HG03025 (cell line): Measurements from ENCODE around the gene RAI14.
A peak's percentile ranks its signal among the peaks of the same experiment; 100 is the strongest.

Source experiments
- ATAC-seq: cut with Tn5 transposase; IDR thresholded peaks from one replicate; pipeline ENCODE4 v1.9.1; 2021; ENCODE audit warnings: mild to moderate bottlenecking, moderate library complexity; ENCODE audit not compliant: unreplicated experiment, low FRiP score

The RAI14 gene

GRCh38 chr5:34838785-34839714 lies 182.9 kb downstream of the RAI14 start, which contains the start of gene TTC23L:
TTC23L (plus strand) TSS chr5:34839164; CDS start chr5:34840672, 1,508 bp downstream.
- ATAC-seq = peak; percentile 98

- ATAC-seq = no peak
These were observed 185.7 kb downstream of the RAI14 start for GRCh38 chr5:34841816-34842215.

GRCh38 chr5:34842554-34842953 lies 186.4 kb downstream of the RAI14 start:
- ATAC-seq = no peak

- ATAC-seq = no peak
These were observed 187.4 kb downstream of the RAI14 start for GRCh38 chr5:34843497-34843896.

GRCh38 chr5:34844106-34844505 lies 188.0 kb downstream of the RAI14 start:
- ATAC-seq = no peak

GRCh38 chr5:34844999-34845398 lies 188.9 kb downstream of the RAI14 start:
- no peak for ATAC-seq

- no peak for ATAC-seq
These were observed 190.9 kb downstream of the RAI14 start for GRCh38 chr5:34847056-34847455.

- ATAC-seq = no peak
These were observed 191.4 kb downstream of the RAI14 start for GRCh38 chr5:34847552-34847951.

- ATAC-seq = no peak
These were observed 192.1 kb downstream of the RAI14 start for GRCh38 chr5:34848230-34848629.

GRCh38 chr5:34849253-34849652 lies 193.1 kb downstream of the RAI14 start:
- ATAC-seq = no peak

GRCh38 chr5:34854459-34855174 lies 198.5 kb downstream of the RAI14 start:
- ATAC-seq = peak; percentile 94

- ATAC-seq = no peak
These were observed 201.0 kb downstream of the RAI14 start for GRCh38 chr5:34857161-34857560.

GRCh38 chr5:34857894-34858293 lies 201.8 kb downstream of the RAI14 start:
- no peak for ATAC-seq

GRCh38 chr5:34858790-34859189 lies 202.7 kb downstream of the RAI14 start:
- no peak for ATAC-seq

GRCh38 chr5:34859253-34859652 lies 203.1 kb downstream of the RAI14 start:
- no peak for ATAC-seq

- ATAC-seq = no peak
These were observed 207.8 kb downstream of the RAI14 start for GRCh38 chr5:34863946-34864345.

- no peak for ATAC-seq
These were observed 209.0 kb downstream of the RAI14 start for GRCh38 chr5:34865091-34865490.

- no peak for ATAC-seq
These were observed 210.9 kb downstream of the RAI14 start for GRCh38 chr5:34866989-34867471.

- no peak for ATAC-seq
These were observed 211.5 kb downstream of the RAI14 start for GRCh38 chr5:34867660-34868059.

GRCh38 chr5:34868791-34869190 lies 212.7 kb downstream of the RAI14 start:
- ATAC-seq = no peak

- ATAC-seq = no peak
These were observed 213.1 kb downstream of the RAI14 start for GRCh38 chr5:34869256-34869655.
